OCI-LY7 (cell line): ENCODE data around the gene ATP1A3. TPM values are rescaled to one million over a fixed set of nuclear protein-coding genes. Genes with fewer than 3 reads are reported as not detected.

Experiments
- BruUV-seq: library from RNA; stranded (reverse); fragments of 400-500 nt; replicated peaks from 2 replicates; lab custom pipeline; 2021; lab: Mats Ljungman, UMichigan
- CTCF ChIA-PET: fragments of 300-600 bp; sonication (Branson Sonifier 250); formaldehyde crosslinking; loops from one replicate; lab custom pipeline; 2022; ENCODE audit warnings: antibody characterized with exemption; ENCODE audit not compliant: unreplicated experiment; lab: Charles Lee
- POLR2A ChIA-PET: fragments of 300-600 bp; sonication (Branson Sonifier 250); formaldehyde crosslinking; loops from one replicate; lab custom pipeline; 2022; ENCODE audit warnings: antibody characterized with exemption; lab: Charles Lee
- DNase-seq: peaks from one replicate; pipeline ENCODE4 v3.0.0-alpha.2; 2015; ENCODE audit warnings: low spot score
- H2AFZ ChIP-seq: fragments of 200-600 bp; sonication (generic), shearing (Covaris generic); 2 replicates; pipeline ENCODE4 v1.6.1; 2014; ENCODE audit warnings: mild to moderate bottlenecking, antibody characterized with exemption, low read length, moderate library complexity
- H3K27ac ChIP-seq: fragments of 200-600 bp; sonication (generic); 2 replicates; pipeline ENCODE4 v1.5.1; 2014; ENCODE audit warnings: mixed run types, low read depth, mild to moderate bottlenecking, moderate library complexity, low read length, inconsistent platforms; ENCODE audit not compliant: poor library complexity, severe bottlenecking
- H3K36me3 ChIP-seq: fragments of 200-600 bp; sonication (generic); 2 replicates; pipeline ENCODE4 v1.6.1; 2014; ENCODE audit warnings: mild to moderate bottlenecking, antibody characterized with exemption, low read length, moderate library complexity, mixed read lengths; ENCODE audit not compliant: insufficient read depth
- H3K4me1 ChIP-seq: fragments of 200-600 bp; sonication (generic); 2 replicates; pipeline ENCODE4 v1.5.1; 2014; ENCODE audit warnings: mild to moderate bottlenecking, low read length; ENCODE audit not compliant: insufficient read depth, poor library complexity, severe bottlenecking
- H3K4me2 ChIP-seq: fragments of 200-600 bp; sonication (generic); 2 replicates; pipeline ENCODE4 v1.6.1; 2014; ENCODE audit warnings: mild to moderate bottlenecking, low read length
- H3K4me3 ChIP-seq: fragments of 200-600 bp; sonication (generic); 2 replicates; pipeline ENCODE4 v1.5.1; 2014; ENCODE audit warnings: mild to moderate bottlenecking, low read depth, low read length; ENCODE audit not compliant: poor library complexity, severe bottlenecking
- H3K79me2 ChIP-seq: fragments of 200-600 bp; sonication (generic); 2 replicates; pipeline ENCODE4 v1.6.1; 2016; ENCODE audit warnings: low read depth, mild to moderate bottlenecking, low read length, moderate library complexity, mixed read lengths; ENCODE audit not compliant: insufficient read depth
- H3K9me2 ChIP-seq: fragments of 200-600 bp; sonication (generic); 2 replicates; pipeline ENCODE4 v1.6.1; 2016; ENCODE audit warnings: mild to moderate bottlenecking, low read length, mixed read lengths; ENCODE audit not compliant: insufficient read depth
- H3K9me3 ChIP-seq: fragments of 200-600 bp; sonication (generic); 2 replicates; pipeline ENCODE4 v1.6.1; 2014; ENCODE audit warnings: mild to moderate bottlenecking, mixed run types, low read length, mixed read lengths
- H4K20me1 ChIP-seq: fragments of 200-600 bp; sonication (generic); 2 replicates; pipeline ENCODE4 v1.6.1; 2014; ENCODE audit warnings: mild to moderate bottlenecking, antibody characterized with exemption, low read length, moderate library complexity, mixed read lengths; ENCODE audit not compliant: insufficient read depth
- EZH2phosphoT487 ChIP-seq: fragments of 200-600 bp; sonication (generic); IDR thresholded peaks from 2 replicates; pipeline ENCODE4 v1.6.1; 2018; ENCODE audit warnings: low read depth, borderline replicate concordance, mild to moderate bottlenecking, mixed run types, antibody characterized with exemption, low read length, moderate library complexity, mixed read lengths
- intact Hi-C: fragments of 100-400 bp; cut with micrococcal nuclease; formaldehyde crosslinking; loops from one replicate; pipeline ENCODE4 v1.10.0; 2022; ENCODE audit not compliant: unreplicated experiment
- total RNA-seq, 2 experiments: library from RNA; depleted of rRNA in 1 of 2; stranded (reverse); fragments of >200 nt in 1 of 2; shearing (Covaris generic) in 1 of 2; gene quantifications; 2 replicates each; pipeline ENCODE4 v1.2.3, GENCODE V29; 2014 to 2022
- TF ChIP-seq, protein P1 (sequence below): fragments of 200-600 bp; sonication (generic); conservative IDR thresholded peaks from 2 replicates; pipeline ENCODE4 v1.5.1; 2014; ENCODE audit warnings: mild to moderate bottlenecking, antibody characterized with exemption, low read length, moderate library complexity, mixed read lengths

ATP1A3 gene
- total RNA-seq, 2 experiments from 2014 or later: 9.3 to 33.0 TPM

DNA sequence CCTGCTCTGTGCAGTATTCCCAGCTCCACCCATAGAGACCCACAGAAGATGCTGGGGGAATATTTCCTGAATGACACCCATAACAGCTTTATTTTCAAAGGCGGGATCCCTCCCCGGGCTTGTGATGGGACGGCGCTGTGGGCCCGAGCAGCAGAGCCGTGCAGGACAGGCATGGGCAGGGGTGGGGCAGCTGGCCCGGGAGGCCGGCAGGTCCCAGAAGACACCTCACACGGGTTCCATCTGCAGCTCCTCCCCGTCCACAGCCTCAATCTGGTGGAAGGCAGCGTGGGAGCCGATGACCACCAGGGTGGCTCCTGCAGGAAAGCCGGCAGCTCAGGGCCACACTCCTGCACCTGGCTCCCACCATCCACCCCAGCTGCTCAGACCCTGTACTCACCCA lies 37.4 kb downstream of the ATP1A3 start:
- POLR2A ChIA-PET: no interaction called here
- TF ChIP-seq EZH2phosphoT487: no peak
- TF ChIP-seq, protein P1, sequence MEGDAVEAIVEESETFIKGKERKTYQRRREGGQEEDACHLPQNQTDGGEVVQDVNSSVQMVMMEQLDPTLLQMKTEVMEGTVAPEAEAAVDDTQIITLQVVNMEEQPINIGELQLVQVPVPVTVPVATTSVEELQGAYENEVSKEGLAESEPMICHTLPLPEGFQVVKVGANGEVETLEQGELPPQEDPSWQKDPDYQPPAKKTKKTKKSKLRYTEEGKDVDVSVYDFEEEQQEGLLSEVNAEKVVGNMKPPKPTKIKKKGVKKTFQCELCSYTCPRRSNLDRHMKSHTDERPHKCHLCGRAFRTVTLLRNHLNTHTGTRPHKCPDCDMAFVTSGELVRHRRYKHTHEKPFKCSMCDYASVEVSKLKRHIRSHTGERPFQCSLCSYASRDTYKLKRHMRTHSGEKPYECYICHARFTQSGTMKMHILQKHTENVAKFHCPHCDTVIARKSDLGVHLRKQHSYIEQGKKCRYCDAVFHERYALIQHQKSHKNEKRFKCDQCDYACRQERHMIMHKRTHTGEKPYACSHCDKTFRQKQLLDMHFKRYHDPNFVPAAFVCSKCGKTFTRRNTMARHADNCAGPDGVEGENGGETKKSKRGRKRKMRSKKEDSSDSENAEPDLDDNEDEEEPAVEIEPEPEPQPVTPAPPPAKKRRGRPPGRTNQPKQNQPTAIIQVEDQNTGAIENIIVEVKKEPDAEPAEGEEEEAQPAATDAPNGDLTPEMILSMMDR: no peak
- no TSS peak for BruUV-seq
- Histone ChIP-seq H4K20me1 (no peaks in the 10 kb centered on the region), H3K4me3 (no peak overlapping the region), H3K36me3 (peaks cover 26% of the 10 kb centered on the region), H3K4me1 (peaks cover 32% of the 10 kb centered on the region), H2AFZ (no peak overlapping the region), H3K9me3 (no peaks in the 10 kb centered on the region), H3K27ac (no peak overlapping the region), H3K4me2 (no peak overlapping the region), H3K79me2 (peaks cover 4% of the 10 kb centered on the region; the same call in 1 of the 2 replicates), H3K9me2 (no peaks in the 10 kb centered on the region)
- CTCF ChIA-PET: no interaction called here
- intact Hi-C loops: loop anchor here (5.0 to 10.0 kb wide), 2 partner anchors 76 to 162 kb away; partner anchors contain the start of gene CEACAM3
- DNase-seq: no peak

DNA sequence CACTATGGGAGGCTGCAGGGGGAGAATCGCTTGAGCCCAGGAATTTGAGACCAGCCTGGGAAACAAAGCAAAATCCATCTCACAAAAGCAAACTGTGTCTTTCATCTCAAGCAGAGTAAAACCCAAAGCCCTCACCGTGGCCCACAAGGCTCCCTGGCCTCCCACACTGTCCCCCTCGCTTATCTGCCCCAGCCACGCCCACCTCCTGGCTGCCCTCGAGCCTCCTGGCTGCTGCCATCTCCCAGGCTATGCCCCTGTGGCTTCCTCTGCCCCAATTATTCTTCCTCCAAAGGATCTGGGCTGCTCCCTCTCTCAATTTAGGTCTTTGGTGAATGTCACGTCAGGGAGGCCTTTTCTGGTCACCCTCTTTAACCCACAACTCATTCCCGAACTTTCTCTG lies 38.5 kb downstream of the ATP1A3 start:
- ChIA-PET POLR2A (no interaction called here), CTCF (no interaction called here)
- intact Hi-C loops: loop anchor here (5.0 to 10.0 kb wide), 2 partner anchors 77 to 161 kb away; partner anchors contain the start of gene CEACAM3

More for the DNA sequence above, 38.5 kb downstream of the ATP1A3 start:
- Histone ChIP-seq H3K4me3 (no peak overlapping the region), H3K4me1 (peaks cover 39% of the 10 kb centered on the region), H3K9me3 (no peaks in the 10 kb centered on the region), H4K20me1 (no peaks in the 10 kb centered on the region), H3K36me3 (peaks cover 26% of the 10 kb centered on the region), H3K79me2 (peaks cover 4% of the 10 kb centered on the region; the same call in 1 of the 2 replicates), H3K4me2 (no peak overlapping the region), H3K9me2 (no peaks in the 10 kb centered on the region), H2AFZ (no peak overlapping the region), H3K27ac (no peak overlapping the region)
- BruUV-seq: no TSS peak
- TF ChIP-seq, protein P1: no peak
- TF ChIP-seq EZH2phosphoT487: no peak
- no peak for DNase-seq
